ENCODE results near the gene FANCL.
"Not testable (repeated sequence)": the region's sequence is repeated elsewhere in the genome, so short reads cannot be mapped to it uniquely, and the experiment has no call there.

The FANCL gene

GRCh38 chr2:58120626-58121229, 120.4 kb downstream of the FANCL start:
- Mint-ChIP-seq H3K36me3 (ENCODE audit: low read depth) (peaks cover 19% of the 10 kb centered on the region), H3K27ac (no peak overlapping the region), H3K4me1 (no peaks in the 10 kb centered on the region), H3K9me3 (peaks cover 5% of the 10 kb centered on the region), H3K4me3 (no peak overlapping the region), H3K27me3 (ENCODE audit: low read depth) (no peaks in the 10 kb centered on the region)
- TF ChIP-seq CTCF (IDR thresholded peaks at IDR 0.05; ENCODE audit: unreplicated experiment in 3 of 3) = no peak

GRCh38 chr2:58113563-58113962, 127.6 kb downstream of the FANCL start:
- not testable (repeated sequence) for H3K27ac Mint-ChIP-seq; H3K27me3 Mint-ChIP-seq (ENCODE audit: low read depth); H3K4me1 Mint-ChIP-seq; H3K4me3 Mint-ChIP-seq; H3K36me3 Mint-ChIP-seq (ENCODE audit: low read depth); H3K9me3 Mint-ChIP-seq

- no peaks in the 10 kb centered on the region for H3K9me3 Mint-ChIP-seq
- H3K27ac Mint-ChIP-seq = no peak overlapping the region
- H3K4me3 Mint-ChIP-seq = no peak overlapping the region
- no peaks in the 10 kb centered on the region for H3K27me3 Mint-ChIP-seq (ENCODE audit: low read depth)
- H3K36me3 Mint-ChIP-seq (ENCODE audit: low read depth) = peaks cover 3% of the 10 kb centered on the region
- no peak for TF ChIP-seq CTCF (IDR thresholded peaks at IDR 0.05; ENCODE audit: unreplicated experiment in 3 of 3)
- H3K4me1 Mint-ChIP-seq = no peaks in the 10 kb centered on the region
These were observed 130.4 kb downstream of the FANCL start for GRCh38 chr2:58110765-58111164.

GRCh38 chr2:58109481-58109880, 131.6 kb downstream of the FANCL start:
- H3K27ac Mint-ChIP-seq = no peak overlapping the region
- TF ChIP-seq CTCF (IDR thresholded peaks at IDR 0.05; ENCODE audit: unreplicated experiment in 3 of 3) = no peak
- H3K27me3 Mint-ChIP-seq (ENCODE audit: low read depth) = no peaks in the 10 kb centered on the region
- no peaks in the 10 kb centered on the region for H3K4me1 Mint-ChIP-seq
- no peak overlapping the region for H3K4me3 Mint-ChIP-seq
- peaks cover 3% of the 10 kb centered on the region for H3K36me3 Mint-ChIP-seq (ENCODE audit: low read depth)
- no peaks in the 10 kb centered on the region for H3K9me3 Mint-ChIP-seq

Measured in nephron (organoid).